ENCODE results near the gene C1QB.

Gene C1QB

GRCh38 chr1:22638476-22639234, 14.4 kb upstream of the C1QB start:
- H3K4me3 ChIP-seq (ENCODE audit: low read length): no peak overlapping the region
- no peak for TF ChIP-seq CTCF (IDR thresholded peaks at IDR 0.05; ENCODE audit: insufficient read depth, low read depth, low read length, missing control alignments)
- DNase-seq (ENCODE audit: low read depth): no peak

GRCh38 chr1:22639286-22639685, 13.8 kb upstream of the C1QB start:
- H3K4me3 ChIP-seq (ENCODE audit: low read length): no peak overlapping the region
- TF ChIP-seq CTCF (IDR thresholded peaks at IDR 0.05; ENCODE audit: insufficient read depth, low read depth, low read length, missing control alignments): no peak
- peak; percentile 14 for DNase-seq (ENCODE audit: low read depth)

GRCh38 chr1:22641247-22641646, 11.8 kb upstream of the C1QB start:
- no peak overlapping the region for H3K4me3 ChIP-seq (ENCODE audit: low read length)
- DNase-seq (ENCODE audit: low read depth): no peak
- TF ChIP-seq CTCF (IDR thresholded peaks at IDR 0.05; ENCODE audit: insufficient read depth, low read depth, low read length, missing control alignments): no peak

- TF ChIP-seq CTCF (IDR thresholded peaks at IDR 0.05; ENCODE audit: insufficient read depth, low read depth, low read length, missing control alignments): peak; percentile 86
- H3K4me3 ChIP-seq (ENCODE audit: low read length): no peak overlapping the region
- DNase-seq (ENCODE audit: low read depth): peak; percentile 50
Measured at GRCh38 chr1:22641906-22642636, 11.0 kb upstream of the C1QB start.

GRCh38 chr1:22643381-22643780, 9.7 kb upstream of the C1QB start, which contains the start of gene C1QC:
Gene C1QC, plus strand, starts transcription at chr1:22643633. Its CDS starts 391 bp downstream, at chr1:22644024.
- no peak within 1 kb of the TSS for H3K4me3 ChIP-seq (ENCODE audit: low read length)
- DNase-seq (ENCODE audit: low read depth): no peak
- no peak for TF ChIP-seq CTCF (IDR thresholded peaks at IDR 0.05; ENCODE audit: insufficient read depth, low read depth, low read length, missing control alignments)

- no peak for DNase-seq (ENCODE audit: low read depth)
- no peak for TF ChIP-seq CTCF (IDR thresholded peaks at IDR 0.05; ENCODE audit: insufficient read depth, low read depth, low read length, missing control alignments)
- no peak overlapping the region for H3K4me3 ChIP-seq (ENCODE audit: low read length)
Measured at GRCh38 chr1:22643928-22644327, 9.1 kb upstream of the C1QB start.

Data from epithelial cell of esophagus (primary cell).